GM19328 (cell line): ENCODE data around the gene NDRG3.

Source experiments
- ATAC-seq: cut with Tn5 transposase; IDR thresholded peaks from one replicate; pipeline ENCODE4 v1.9.1; 2021; ENCODE audit warnings: mild to moderate bottlenecking, moderate library complexity; ENCODE audit not compliant: unreplicated experiment

NDRG3 gene

GRCh38 chr20:36745927-36746659 is at the start of gene NDRG3:
NDRG3 (minus strand) TSS chr20:36746090; CDS start chr20:36721735, 24,355 bp downstream.
- peak; percentile 91 for ATAC-seq

- ATAC-seq = no peak
These were observed 48.2 kb upstream of the NDRG3 start for GRCh38 chr20:36794116-36794474.

GRCh38 chr20:36793294-36794115 is 47.6 kb upstream of the NDRG3 start:
- ATAC-seq = no peak

- no peak for ATAC-seq
These were observed 46.5 kb upstream of the NDRG3 start for GRCh38 chr20:36792422-36792821.

GRCh38 chr20:36791862-36792261 is 46.0 kb upstream of the NDRG3 start:
- ATAC-seq = no peak

- no peak for ATAC-seq
These were observed 40.8 kb upstream of the NDRG3 start for GRCh38 chr20:36786663-36787062.

- ATAC-seq = no peak
These were observed 40.4 kb upstream of the NDRG3 start for GRCh38 chr20:36786246-36786645.

GRCh38 chr20:36785308-36785707 is 39.4 kb upstream of the NDRG3 start:
- ATAC-seq = no peak

- ATAC-seq = no peak
These were observed 39.0 kb upstream of the NDRG3 start for GRCh38 chr20:36784900-36785299.

GRCh38 chr20:36784116-36784515 is 38.2 kb upstream of the NDRG3 start:
- no peak for ATAC-seq

GRCh38 chr20:36779656-36780025 is 33.8 kb upstream of the NDRG3 start:
- ATAC-seq = no peak

- no peak for ATAC-seq
These were observed 33.2 kb upstream of the NDRG3 start for GRCh38 chr20:36778831-36779655.

GRCh38 chr20:36777576-36777975 is 31.7 kb upstream of the NDRG3 start:
- no peak for ATAC-seq

GRCh38 chr20:36777167-36777566 is 31.3 kb upstream of the NDRG3 start:
- no peak for ATAC-seq

- ATAC-seq = no peak
These were observed 29.9 kb upstream of the NDRG3 start for GRCh38 chr20:36775826-36776225.

GRCh38 chr20:36775196-36775595 is 29.3 kb upstream of the NDRG3 start:
- no peak for ATAC-seq

- peak; percentile 83 for ATAC-seq
These were observed 27.9 kb upstream of the NDRG3 start, which contains the start of gene DSN1 for GRCh38 chr20:36773597-36774390. DSN1 (minus strand) TSS chr20:36773763; CDS start chr20:36771458, 2,305 bp downstream.

GRCh38 chr20:36773107-36773596 is 27.3 kb upstream of the NDRG3 start:
- ATAC-seq = no peak

- no peak for ATAC-seq
These were observed 24.8 kb upstream of the NDRG3 start for GRCh38 chr20:36770680-36771079.

- ATAC-seq = no peak
These were observed 23.0 kb upstream of the NDRG3 start for GRCh38 chr20:36768768-36769430.
